ENCODE measurements around the gene NAA80.

Gene NAA80

DNA sequence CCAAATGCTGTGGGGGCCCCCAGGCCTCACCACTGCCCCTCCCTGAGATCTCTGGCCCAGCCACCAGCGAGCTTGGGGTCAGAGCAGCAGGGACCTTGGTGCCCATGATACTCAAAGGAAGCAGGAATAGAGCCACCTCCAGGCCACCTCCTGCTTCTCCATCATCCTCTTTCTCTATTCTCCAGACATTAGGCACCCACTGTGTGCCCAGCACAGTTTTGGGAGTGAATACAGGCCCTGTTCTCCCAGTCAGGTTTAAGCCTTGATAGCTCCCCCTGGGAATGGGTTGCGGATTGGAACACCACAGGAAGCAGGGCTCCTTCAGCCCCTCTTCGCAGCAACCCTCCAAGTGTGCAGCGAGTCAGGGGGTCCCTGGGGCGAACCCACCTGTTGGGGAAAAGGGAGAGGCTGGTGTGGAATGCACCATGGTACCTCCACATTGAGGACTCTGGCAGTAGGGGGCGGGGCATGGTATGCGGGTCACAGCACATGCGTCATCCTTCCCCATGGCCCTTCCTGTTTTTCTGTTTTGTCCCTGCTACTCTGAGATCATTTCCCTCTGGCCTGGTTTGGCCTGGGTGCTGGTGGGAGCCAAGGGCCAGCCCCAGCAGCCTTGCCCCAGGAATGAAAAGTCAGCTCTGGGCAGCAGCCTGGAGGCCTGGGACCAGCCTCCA lies 44.5 kb downstream of the NAA80 start:
- no peak for DNase-seq

DNA sequence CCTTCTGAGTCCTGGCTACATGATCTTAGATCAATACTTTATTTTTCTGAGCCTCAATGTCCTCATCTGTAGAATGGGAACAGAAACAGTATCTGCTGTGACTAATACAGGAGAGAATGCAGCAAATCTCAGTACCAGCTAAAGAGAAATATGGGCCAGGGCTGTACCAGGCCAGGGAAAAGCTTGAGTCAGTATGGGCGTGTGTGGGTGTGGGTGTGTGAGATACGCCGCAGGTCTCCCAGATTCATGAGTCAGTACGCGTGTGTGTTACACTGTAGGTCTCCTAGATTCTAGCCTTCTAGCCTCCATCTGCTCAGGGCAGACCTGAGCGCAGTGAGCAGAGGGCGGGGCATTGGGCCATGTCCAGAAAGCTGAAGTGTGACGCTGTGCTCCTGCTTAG lies 48.0 kb downstream of the NAA80 start:
- peak; percentile 53 for DNase-seq

DNA sequence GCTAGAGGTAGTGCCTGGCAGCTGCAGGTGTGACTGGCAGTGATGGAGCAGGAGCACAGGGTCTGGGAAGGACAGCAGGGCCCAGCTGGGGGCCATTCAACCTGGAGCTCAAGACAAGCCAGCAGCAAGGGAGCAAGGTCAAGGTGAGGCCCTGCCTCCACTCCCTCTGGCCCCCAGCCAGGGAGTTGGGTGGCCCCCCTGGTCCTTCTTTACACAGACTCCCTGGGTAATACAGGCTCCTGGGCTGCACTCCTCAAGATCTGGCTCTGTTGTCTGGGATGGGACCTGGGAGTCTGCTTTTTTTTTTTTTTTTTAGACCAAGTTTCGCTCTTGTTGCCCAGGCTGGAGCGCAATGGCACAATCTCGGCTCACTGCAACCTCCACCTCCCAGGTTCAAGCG lies 48.7 kb downstream of the NAA80 start:
- DNase-seq = no peak

DNA sequence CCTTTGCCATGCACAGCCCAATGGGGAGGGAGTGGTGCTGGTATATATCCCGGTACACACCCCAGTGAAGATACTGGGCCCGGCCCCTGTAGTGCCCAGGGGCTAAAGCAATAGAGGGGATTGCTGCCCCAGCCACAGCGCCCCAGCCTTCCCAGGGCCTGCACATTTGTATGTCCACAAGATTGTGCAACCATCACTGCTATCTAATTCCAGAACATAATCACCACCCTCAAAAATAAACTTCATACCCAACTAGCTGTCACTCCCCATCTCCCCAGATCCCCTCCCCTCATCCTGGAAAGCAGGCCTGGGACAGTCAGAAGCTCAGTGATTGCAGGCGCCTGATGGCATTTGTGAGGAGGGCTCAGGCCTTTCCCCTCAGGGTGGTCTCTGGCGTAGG lies 49.7 kb downstream of the NAA80 start:
- DNase-seq = no peak

DNA sequence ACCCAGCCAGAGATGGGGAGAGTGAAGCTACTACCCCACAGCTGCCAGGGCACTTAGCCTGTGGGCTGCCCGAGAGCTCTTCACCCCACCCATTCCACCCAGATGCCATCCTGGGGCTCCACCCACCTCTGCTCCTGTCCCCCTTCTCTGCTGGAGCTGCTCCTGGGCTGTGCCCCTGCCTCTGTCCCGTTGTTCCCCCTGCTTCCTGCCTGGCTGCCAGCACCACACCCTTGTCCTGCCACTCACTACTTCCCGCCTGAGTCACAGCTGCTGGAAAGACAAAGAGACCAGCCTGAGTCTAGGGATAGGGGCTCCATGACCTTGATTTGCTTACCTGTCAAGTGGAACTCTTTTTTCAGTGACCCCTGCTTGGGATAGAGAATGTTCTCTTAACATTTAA lies 50.8 kb downstream of the NAA80 start:
- no peak for DNase-seq

DNA sequence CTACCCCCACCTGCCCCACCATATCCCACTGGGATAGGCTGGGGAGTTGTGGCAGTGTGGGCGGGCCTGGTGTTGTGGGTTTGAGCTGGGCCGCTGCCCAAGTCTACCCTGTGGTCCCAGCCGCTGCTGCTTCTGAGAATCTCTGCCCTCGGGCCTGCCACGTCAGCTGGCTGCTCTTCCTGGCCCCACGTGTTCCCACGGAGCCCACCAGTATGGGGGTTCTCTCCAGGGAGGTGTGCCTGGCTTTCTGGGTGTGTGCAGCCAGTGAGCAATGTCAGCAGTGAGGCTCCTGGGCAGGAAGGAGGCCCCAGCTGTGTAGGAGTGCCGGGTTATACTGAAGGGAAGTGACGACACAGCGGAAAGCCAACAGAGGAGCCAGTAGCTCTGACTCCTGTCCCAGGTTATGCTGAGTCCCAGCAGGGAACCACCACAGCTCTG lies 52.7 kb downstream of the NAA80 start:
- DNase-seq = peak; percentile 92
